Endometrial microvascular endothelial cells (primary cell): ENCODE results near the gene RGMA. TPM values are rescaled to one million over a fixed set of nuclear protein-coding genes. Genes with fewer than 3 reads are reported as not detected.

ENCODE experiments used
- in situ Hi-C: cut with HindIII; loops from 2 replicates; pipeline ENCODE4 v1.10.0; 2017; ENCODE audit warnings: low sequenced_read_pairs, low pct_unique_long_range_greater_than_20kb; ENCODE audit errors: inconsistent ontology term
- total RNA-seq: library from RNA; depleted of rRNA; stranded (reverse); fragments of >200 nt; gene quantifications from one replicate; pipeline ENCODE4 v1.2.3, GENCODE V29; 2015; ENCODE audit errors: inconsistent ontology term

RGMA gene
- total RNA-seq, 1 donor from 2014 or later, result not detected

DNA sequence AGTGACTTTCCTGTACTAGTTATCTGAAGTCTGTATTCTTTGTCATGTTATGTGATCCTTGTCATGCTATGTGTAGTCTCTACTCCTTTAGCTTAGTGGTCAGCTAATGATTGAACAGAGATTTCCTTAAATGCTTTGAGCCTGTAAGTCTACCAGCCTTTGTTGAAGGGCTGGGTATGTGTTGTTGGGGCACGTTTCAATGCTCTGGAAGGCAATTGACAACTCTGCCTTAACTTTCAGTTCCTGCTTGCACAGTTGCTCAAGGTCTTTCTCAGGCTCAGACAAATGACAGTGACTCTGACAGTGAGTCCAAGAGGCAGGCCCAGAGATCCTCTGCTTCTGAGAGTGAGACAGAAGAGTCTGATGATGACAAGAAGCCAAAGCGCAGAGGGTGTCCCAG, 99.5 kb downstream of the RGMA start:
- in situ Hi-C loops, result no loop called here

Other genes starting within 250 kb of the RGMA start
- 39.8 TPM for gene CHD2, start 188.9 kb downstream of the RGMA start, total RNA-seq